ENCODE results near the gene PPP2R1A.

DNA sequence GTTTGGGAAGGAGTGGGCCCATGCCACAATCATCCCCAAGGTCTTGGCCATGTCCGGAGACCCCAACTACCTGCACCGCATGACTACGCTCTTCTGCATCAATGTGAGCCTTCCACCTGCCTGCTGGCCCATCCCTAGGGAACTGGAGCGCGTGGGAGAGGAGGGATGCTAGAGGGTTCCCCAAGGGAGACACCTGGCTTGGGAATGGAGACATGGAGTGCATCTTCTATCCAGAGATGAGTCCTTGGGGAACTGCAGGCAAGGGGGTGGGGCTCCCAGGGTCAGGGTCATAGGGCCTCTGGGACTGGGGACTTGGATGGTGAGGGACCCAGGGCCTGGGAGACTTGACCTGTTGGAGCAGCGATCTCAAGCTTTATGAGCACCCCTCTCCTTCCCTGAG is 31.2 kb downstream of the PPP2R1A start:
- TF ChIP-seq, protein P1, sequence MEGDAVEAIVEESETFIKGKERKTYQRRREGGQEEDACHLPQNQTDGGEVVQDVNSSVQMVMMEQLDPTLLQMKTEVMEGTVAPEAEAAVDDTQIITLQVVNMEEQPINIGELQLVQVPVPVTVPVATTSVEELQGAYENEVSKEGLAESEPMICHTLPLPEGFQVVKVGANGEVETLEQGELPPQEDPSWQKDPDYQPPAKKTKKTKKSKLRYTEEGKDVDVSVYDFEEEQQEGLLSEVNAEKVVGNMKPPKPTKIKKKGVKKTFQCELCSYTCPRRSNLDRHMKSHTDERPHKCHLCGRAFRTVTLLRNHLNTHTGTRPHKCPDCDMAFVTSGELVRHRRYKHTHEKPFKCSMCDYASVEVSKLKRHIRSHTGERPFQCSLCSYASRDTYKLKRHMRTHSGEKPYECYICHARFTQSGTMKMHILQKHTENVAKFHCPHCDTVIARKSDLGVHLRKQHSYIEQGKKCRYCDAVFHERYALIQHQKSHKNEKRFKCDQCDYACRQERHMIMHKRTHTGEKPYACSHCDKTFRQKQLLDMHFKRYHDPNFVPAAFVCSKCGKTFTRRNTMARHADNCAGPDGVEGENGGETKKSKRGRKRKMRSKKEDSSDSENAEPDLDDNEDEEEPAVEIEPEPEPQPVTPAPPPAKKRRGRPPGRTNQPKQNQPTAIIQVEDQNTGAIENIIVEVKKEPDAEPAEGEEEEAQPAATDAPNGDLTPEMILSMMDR (IDR thresholded peaks at IDR 0.05): no peak
- no peak for TF ChIP-seq POLR2A (IDR thresholded peaks at IDR 0.05)

Measured in body of pancreas (tissue), 4 donors.